H1 (cell line): Measurements from ENCODE around the gene AFF4. TPM values are rescaled to one million over a fixed set of nuclear protein-coding genes. Genes with fewer than 3 reads are reported as not detected.

Experiments used
- CHD1 ChIP-seq: IDR thresholded peaks from 2 replicates; pipeline ENCODE4 v1.6.1; 2012; ENCODE audit warnings: low read depth, low read length, improper control_type of control experiment
- CREB1 ChIP-seq: IDR thresholded peaks from 2 replicates; pipeline ENCODE4 v1.6.1; 2012; ENCODE audit warnings: inconsistent platforms
- JUN ChIP-seq: IDR thresholded peaks from 2 replicates; pipeline ENCODE4 v1.6.1; 2011; ENCODE audit warnings: low read depth, mild to moderate bottlenecking, improper control_type of control experiment, low read length
- KDM1A ChIP-seq: fragments of 200-600, 300-600 bp; sonication (generic); IDR thresholded peaks from 2 replicates; pipeline ENCODE4 v1.7.1; 2016; ENCODE audit warnings: mild to moderate bottlenecking, low read length, borderline replicate concordance
- KDM4A ChIP-seq: IDR thresholded peaks from one replicate; pipeline ENCODE4 v1.7.1; 2012; ENCODE audit warnings: low read depth, mild to moderate bottlenecking, moderate library complexity, low read length, inconsistent platforms; ENCODE audit not compliant: severe bottlenecking
- PHF8 ChIP-seq: fragments of 200-600 bp; sonication (generic); conservative IDR thresholded peaks from 2 replicates; pipeline ENCODE4 v1.7.1; 2012; ENCODE audit warnings: low read depth, mild to moderate bottlenecking, inconsistent platforms, low read length, moderate library complexity
- POLR2AphosphoS5 ChIP-seq: IDR thresholded peaks from 2 replicates; pipeline ENCODE4 v1.6.1; 2011; ENCODE audit warnings: low read depth, low read length
- SRF ChIP-seq: IDR thresholded peaks from 2 replicates; pipeline ENCODE4 v1.6.1; 2011; ENCODE audit warnings: mild to moderate bottlenecking, low read depth, low read length, moderate library complexity
- polyA plus RNA-seq, 7 experiments: library from polyadenylated mRNA; depleted of rRNA in 3 of 7; stranded (reverse) in 5 of 7; unstranded in 2 of 7; fragments of >200 nt in 5 of 7; fragments of 200-250 nt in 2 of 7; gene quantifications; 1 replicate in 5 of 7; 2 replicates in 1 of 7; 4 replicates in 1 of 7; pipeline versions ENCODE4 v1.2.1 to v1.2.3, GENCODE V29; 2011 to 2013; ENCODE audit warnings: missing spikeins in 2 of 7, mixed read lengths in 2 of 7
- total RNA-seq: library from RNA; stranded (reverse); fragmentation: NEBNext Ultra II Directional; extraction: Animal tissue kit (Norgen Biotek cat#: 25700); gene quantifications from 2 replicates; pipeline ENCODE4 v1.2.1, GENCODE V29; 2021
- TF ChIP-seq, protein P1 (sequence below): IDR thresholded peaks from 2 replicates; pipeline ENCODE4 v1.6.1; 2011; ENCODE audit warnings: low read depth, mild to moderate bottlenecking, low read length; ENCODE audit not compliant: insufficient read depth

AFF4 gene
- total and polyA plus RNA-seq, 2 of the 8 experiments (the other 6 are each of a cell fraction or from before 2014, with no cell fraction given), result 12.0 to 61.4 TPM

DNA sequence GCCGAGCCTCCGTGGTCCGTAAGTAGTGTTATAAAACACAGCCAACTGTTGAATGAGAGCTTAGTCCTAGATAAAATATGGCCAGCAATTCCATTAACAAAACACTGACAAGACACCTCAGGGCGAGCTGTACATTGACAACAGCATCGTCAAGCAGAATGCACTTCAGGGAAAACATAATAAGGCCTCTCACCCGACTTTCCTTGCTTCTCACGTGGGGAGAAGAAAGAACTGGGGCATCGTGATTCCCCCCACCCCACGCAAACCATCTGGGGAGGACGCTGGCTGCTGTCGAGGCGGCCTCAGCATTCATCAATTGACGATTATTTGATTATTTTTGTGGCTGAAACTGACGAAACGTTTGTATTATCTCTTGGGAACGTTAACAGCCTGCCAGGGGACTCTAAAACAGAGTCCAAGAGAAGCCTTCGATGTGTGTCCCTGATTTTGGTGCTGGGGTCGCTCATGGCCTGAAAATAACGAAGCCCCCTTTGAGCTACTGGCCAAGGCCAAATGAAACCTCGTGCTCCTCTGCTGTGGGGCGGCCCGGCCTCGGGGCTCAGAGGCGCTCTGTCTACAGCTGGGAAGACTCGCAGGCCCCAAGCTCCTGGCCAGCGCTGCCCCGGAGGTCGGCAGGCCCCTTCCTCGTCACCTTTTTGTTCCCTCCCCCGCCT lies 97.6 kb downstream of the AFF4 start (continued):
- TF ChIP-seq CHD1 (no peak), JUN (no peak), SRF (no peak), POLR2AphosphoS5 (no peak), CREB1 (no peak), KDM1A (no peak), PHF8 (no peak; the same call in 1 of the 2 replicates), KDM4A (peak; percentile 37)
- TF ChIP-seq, protein P1, sequence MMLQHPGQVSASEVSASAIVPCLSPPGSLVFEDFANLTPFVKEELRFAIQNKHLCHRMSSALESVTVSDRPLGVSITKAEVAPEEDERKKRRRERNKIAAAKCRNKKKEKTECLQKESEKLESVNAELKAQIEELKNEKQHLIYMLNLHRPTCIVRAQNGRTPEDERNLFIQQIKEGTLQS, result no peak
- TF ChIP-seq, all 59 proteins: peak for 3
